Immature natural killer cell (primary cell): Measurements from ENCODE around the gene SRSF12. TPM values are rescaled to one million over a fixed set of nuclear protein-coding genes. Genes with fewer than 3 reads are reported as not detected.
"Not testable (repeated sequence)": the region's sequence is repeated elsewhere in the genome, so short reads cannot be mapped to it uniquely, and the experiment has no call there.

Source experiments
- DNase-seq, 3 donors: peaks; one replicate each; pipeline ENCODE4 v3.0.0; 2022; ENCODE audit warnings: mixed read lengths in 1 of 3
- H3K27ac Mint-ChIP-seq, 6 donors: one replicate each; pipeline ENCODE4 v1.8.0; 2020; ENCODE audit warnings: mixed read lengths in 6 of 6, mild to moderate bottlenecking in 5 of 6, inconsistent platforms in 4 of 6, moderate library complexity in 3 of 6
- H3K27me3 Mint-ChIP-seq, 3 donors: one replicate each; pipeline ENCODE4 v1.8.0; 2020 to 2021; ENCODE audit warnings: low read depth in 3 of 3, mild to moderate bottlenecking in 3 of 3, mixed read lengths in 3 of 3, moderate library complexity in 3 of 3, inconsistent platforms in 1 of 3
- H3K36me3 Mint-ChIP-seq, 3 donors: one replicate each; pipeline ENCODE4 v1.8.0; 2020; ENCODE audit warnings: mixed read lengths in 3 of 3, inconsistent platforms in 2 of 3, mild to moderate bottlenecking in 2 of 3
- H3K4me1 Mint-ChIP-seq, 2 donors: one replicate each; pipeline ENCODE4 v1.8.0; 2020; ENCODE audit warnings: inconsistent platforms in 2 of 2, mild to moderate bottlenecking in 2 of 2, mixed read lengths in 2 of 2, moderate library complexity in 1 of 2
- H3K4me3 Mint-ChIP-seq, 5 donors: one replicate each; pipeline ENCODE4 v1.8.0; 2020; ENCODE audit warnings: mild to moderate bottlenecking in 5 of 5, mixed read lengths in 5 of 5, inconsistent platforms in 3 of 5, moderate library complexity in 3 of 5
- H3K9me3 Mint-ChIP-seq, 6 donors: one replicate each; pipeline ENCODE4 v1.8.0; 2020; ENCODE audit warnings: mild to moderate bottlenecking in 6 of 6, mixed read lengths in 6 of 6, inconsistent platforms in 4 of 6, moderate library complexity in 3 of 6
- polyA plus RNA-seq, 3 donors: library from polyadenylated mRNA; unstranded; fragments of 300-500 nt; fragmentation: Illumina TruSeq; gene quantifications; one replicate each; pipeline ENCODE4 v1.2.3, GENCODE V29; 2021

SRSF12 gene
- polyA plus RNA-seq, 3 donors from 2014 or later = 0.22 to 0.45 TPM; not detected in 1

GRCh38 chr6:89073840-89074239 lies 44.0 kb downstream of the SRSF12 start:
- peaks cover 0 to 3% (median 2%) of the 10 kb centered on the region in 3 donors for H3K27me3 Mint-ChIP-seq
- H3K27ac Mint-ChIP-seq = no peak overlapping the region

GRCh38 chr6:89073014-89073620 lies 44.8 kb downstream of the SRSF12 start:
- no peak for DNase-seq
- no peak overlapping the region for H3K27ac Mint-ChIP-seq
- no peaks in the 10 kb centered on the region for H3K9me3 Mint-ChIP-seq
- H3K27me3 Mint-ChIP-seq = peaks cover 0 to 3% (median 2%) of the 10 kb centered on the region in 3 donors
- no peak overlapping the region for H3K4me3 Mint-ChIP-seq
- H3K36me3 Mint-ChIP-seq = no peaks in the 10 kb centered on the region
- H3K4me1 Mint-ChIP-seq = peaks cover 0 to 4% of the 10 kb centered on the region in 2 donors

More at GRCh38 chr6:89073840-89074239, 44.0 kb downstream of the SRSF12 start:
- Mint-ChIP-seq H3K36me3 (no peaks in the 10 kb centered on the region), H3K4me3 (no peak overlapping the region), H3K4me1 (peaks cover 5 to 10% of the 10 kb centered on the region in 2 donors), H3K9me3 (no peaks in the 10 kb centered on the region)
- DNase-seq = no peak

GRCh38 chr6:89071036-89071435 lies 46.8 kb downstream of the SRSF12 start:
- no peak for DNase-seq
- no peaks in the 10 kb centered on the region for H3K36me3 Mint-ChIP-seq
- H3K4me3 Mint-ChIP-seq = no peak overlapping the region
- H3K27ac Mint-ChIP-seq = no peak overlapping the region
- H3K4me1 Mint-ChIP-seq = no peaks in the 10 kb centered on the region
- H3K9me3 Mint-ChIP-seq = no peaks in the 10 kb centered on the region
- H3K27me3 Mint-ChIP-seq = peaks cover 0 to 8% (median 5%) of the 10 kb centered on the region in 3 donors

- no peaks in the 10 kb centered on the region for H3K4me1 Mint-ChIP-seq
- DNase-seq = no peak
- H3K4me3 Mint-ChIP-seq = no peak overlapping the region
- H3K9me3 Mint-ChIP-seq = no peaks in the 10 kb centered on the region
- peaks cover 0 to 8% (median 7%) of the 10 kb centered on the region in 3 donors for H3K27me3 Mint-ChIP-seq
- no peak overlapping the region for H3K27ac Mint-ChIP-seq
- no peaks in the 10 kb centered on the region for H3K36me3 Mint-ChIP-seq
These were observed 48.2 kb downstream of the SRSF12 start for GRCh38 chr6:89069536-89070163.

GRCh38 chr6:89068695-89069094 lies 49.2 kb downstream of the SRSF12 start:
- Mint-ChIP-seq H3K36me3 (no peaks in the 10 kb centered on the region), H3K27ac (no peak overlapping the region), H3K9me3 (no peaks in the 10 kb centered on the region), H3K27me3 (peaks cover 2 to 8% (median 7%) of the 10 kb centered on the region in 3 donors), H3K4me3 (no peak overlapping the region), H3K4me1 (no peaks in the 10 kb centered on the region)
- no peak for DNase-seq

GRCh38 chr6:89067796-89068195 lies 50.1 kb downstream of the SRSF12 start:
- DNase-seq = no peak
- Mint-ChIP-seq H3K9me3 (no peaks in the 10 kb centered on the region), H3K4me1 (no peaks in the 10 kb centered on the region), H3K27ac (no peak overlapping the region), H3K36me3 (no peaks in the 10 kb centered on the region), H3K4me3 (no peak overlapping the region), H3K27me3 (peaks cover 3 to 8% (median 7%) of the 10 kb centered on the region in 3 donors)

- DNase-seq = no peak
- H3K27ac Mint-ChIP-seq = no peak overlapping the region
- no peaks in the 10 kb centered on the region for H3K4me1 Mint-ChIP-seq
- no peaks in the 10 kb centered on the region for H3K36me3 Mint-ChIP-seq
- H3K4me3 Mint-ChIP-seq = no peak overlapping the region
- no peaks in the 10 kb centered on the region for H3K9me3 Mint-ChIP-seq
- H3K27me3 Mint-ChIP-seq = peaks cover 3 to 7% (median 5%) of the 10 kb centered on the region in 3 donors
These were observed 50.8 kb downstream of the SRSF12 start for GRCh38 chr6:89066940-89067646.

GRCh38 chr6:89066121-89066520 lies 51.8 kb downstream of the SRSF12 start:
- not testable (repeated sequence) for H3K27ac Mint-ChIP-seq, DNase-seq, H3K4me1 Mint-ChIP-seq, H3K9me3 Mint-ChIP-seq, H3K27me3 Mint-ChIP-seq, H3K36me3 Mint-ChIP-seq
- peak overlapping the region in 1 of 5 donors; percentile 13 for H3K4me3 Mint-ChIP-seq

- H3K36me3 Mint-ChIP-seq, H3K27ac Mint-ChIP-seq, H3K4me3 Mint-ChIP-seq, H3K9me3 Mint-ChIP-seq, H3K27me3 Mint-ChIP-seq, DNase-seq, H3K4me1 Mint-ChIP-seq: not testable (repeated sequence)
These were observed 52.9 kb downstream of the SRSF12 start for GRCh38 chr6:89064931-89065330.

GRCh38 chr6:89063881-89064280 lies 54.0 kb downstream of the SRSF12 start:
- Mint-ChIP-seq H3K4me3 (no peak overlapping the region), H3K27ac (no peak overlapping the region), H3K36me3 (no peaks in the 10 kb centered on the region), H3K27me3 (peaks cover 5% of the 10 kb centered on the region in 3 donors), H3K4me1 (no peaks in the 10 kb centered on the region), H3K9me3 (no peaks in the 10 kb centered on the region)
- no peak for DNase-seq

- no peak for DNase-seq
- H3K4me3 Mint-ChIP-seq = no peak overlapping the region
- H3K27me3 Mint-ChIP-seq = peaks cover 0 to 8% (median 0%) of the 10 kb centered on the region in 3 donors
- no peaks in the 10 kb centered on the region for H3K36me3 Mint-ChIP-seq
- no peak overlapping the region for H3K27ac Mint-ChIP-seq
- no peaks in the 10 kb centered on the region for H3K9me3 Mint-ChIP-seq
- H3K4me1 Mint-ChIP-seq = no peaks in the 10 kb centered on the region
These were observed 58.6 kb downstream of the SRSF12 start for GRCh38 chr6:89059227-89059626.

- no peak overlapping the region for H3K4me3 Mint-ChIP-seq
- no peak for DNase-seq
- peaks cover 0 to 6% (median 0%) of the 10 kb centered on the region in 3 donors for H3K27me3 Mint-ChIP-seq
- no peak overlapping the region for H3K27ac Mint-ChIP-seq
- H3K9me3 Mint-ChIP-seq = no peaks in the 10 kb centered on the region
- H3K4me1 Mint-ChIP-seq = no peaks in the 10 kb centered on the region
- no peaks in the 10 kb centered on the region for H3K36me3 Mint-ChIP-seq
These were observed 59.2 kb downstream of the SRSF12 start for GRCh38 chr6:89058627-89059026.

- DNase-seq = no peak
- Mint-ChIP-seq H3K27ac (no peak overlapping the region), H3K9me3 (no peaks in the 10 kb centered on the region), H3K4me1 (no peaks in the 10 kb centered on the region), H3K27me3 (peaks cover 0 to 5% (median 0%) of the 10 kb centered on the region in 3 donors), H3K4me3 (no peak overlapping the region), H3K36me3 (no peaks in the 10 kb centered on the region)
These were observed 60.1 kb downstream of the SRSF12 start for GRCh38 chr6:89057759-89058158.

- H3K27me3 Mint-ChIP-seq = peaks cover 0 to 3% (median 0%) of the 10 kb centered on the region in 3 donors
- no peak overlapping the region for H3K27ac Mint-ChIP-seq
These were observed 63.7 kb downstream of the SRSF12 start for GRCh38 chr6:89054208-89054607.

More at GRCh38 chr6:89054208-89054607, 63.7 kb downstream of the SRSF12 start:
- Mint-ChIP-seq H3K36me3 (no peaks in the 10 kb centered on the region), H3K4me1 (peaks cover 7 to 21% of the 10 kb centered on the region in 2 donors), H3K4me3 (no peak overlapping the region), H3K9me3 (no peaks in the 10 kb centered on the region)
- DNase-seq = no peak
